IMR-90 (cell line): ENCODE measurements around the gene ASB6. TPM values are rescaled to one million over a fixed set of nuclear protein-coding genes. Genes with fewer than 3 reads are reported as not detected.

Experiments
- ATAC-seq: fragments of 200-7000 bp; cut with Tn5 transposase; 2 replicates; pipeline ENCODE4 v1.9.1; 2020; ENCODE audit warnings: low read depth, mild to moderate bottlenecking, moderate library complexity
- BruUV-seq: library from RNA; stranded (reverse); fragments of 400-500 nt; replicated peaks from 2 replicates; lab custom pipeline; 2021; lab: Mats Ljungman, UMichigan
- CTCF ChIA-PET: fragments of 300-600 bp; formaldehyde crosslinking; extraction: SDS; loops from one replicate; lab custom pipeline; 2021; ENCODE audit warnings: antibody characterized with exemption; lab: Yijun Ruan, JAX
- POLR2A ChIA-PET: fragments of 300-600 bp; sonication (Branson Sonifier 250); formaldehyde crosslinking; loops from one replicate; lab custom pipeline; 2022; ENCODE audit warnings: antibody characterized with exemption; ENCODE audit not compliant: unreplicated experiment; lab: Charles Lee
- DNase-seq: peaks from one replicate; pipeline ENCODE4 v3.0.0; 2013
- H2AFZ ChIP-seq: replicated peaks from 2 replicates; pipeline ENCODE3; 2013; ENCODE audit warnings: low read length, mild to moderate bottlenecking; ENCODE audit not compliant: poor library complexity
- H2AK5ac ChIP-seq: 2 replicates; pipeline ENCODE4 v1.6.1; 2013; ENCODE audit warnings: low read depth, low read length, inconsistent platforms
- H2AK9ac ChIP-seq: replicated peaks from 2 replicates; pipeline ENCODE3; 2013; ENCODE audit warnings: mild to moderate bottlenecking, low read depth, low read length, moderate library complexity; ENCODE audit not compliant: poor library complexity
- H2BK120ac ChIP-seq: 2 replicates; pipeline ENCODE4 v1.6.1; 2013; ENCODE audit warnings: low read depth, low read length, inconsistent platforms
- H2BK15ac ChIP-seq: 3 replicates; pipeline ENCODE4 v1.6.1; 2013; ENCODE audit warnings: low read depth, low read length, inconsistent platforms
- H2BK20ac ChIP-seq: 2 replicates; pipeline ENCODE4 v1.6.1; 2013; ENCODE audit warnings: low read depth, mild to moderate bottlenecking, inconsistent platforms, low read length, moderate library complexity
- H2BK5ac ChIP-seq: 2 replicates; pipeline ENCODE4 v1.6.1; 2013; ENCODE audit warnings: mild to moderate bottlenecking, low read depth, low read length, inconsistent platforms; ENCODE audit not compliant: poor library complexity, severe bottlenecking
- H3K14ac ChIP-seq: replicated peaks from 2 replicates; pipeline ENCODE4 v1.6.1; 2013; ENCODE audit warnings: low read depth, low read length, inconsistent platforms
- H3K18ac ChIP-seq: 2 replicates; pipeline ENCODE4 v1.6.1; 2013; ENCODE audit warnings: low read depth, low read length, control low read depth
- H3K23ac ChIP-seq: 2 replicates; pipeline ENCODE4 v1.6.1; 2013; ENCODE audit warnings: low read depth, low read length, inconsistent platforms
- H3K27ac ChIP-seq: 2 replicates; pipeline ENCODE4 v1.5.1; 2013; ENCODE audit warnings: mild to moderate bottlenecking, control low read depth, low read length; ENCODE audit not compliant: insufficient read depth
- H3K27me3 ChIP-seq: 2 replicates; pipeline ENCODE4 v1.6.1; 2013; ENCODE audit warnings: low read length; ENCODE audit not compliant: control insufficient read depth, insufficient read depth
- H3K36me3 ChIP-seq: 2 replicates; pipeline ENCODE4 v1.6.1; 2013; ENCODE audit warnings: low read length, mixed read lengths; ENCODE audit not compliant: control insufficient read depth, insufficient read depth
- H3K4ac ChIP-seq: 2 replicates; pipeline ENCODE4 v1.6.1; 2013; ENCODE audit warnings: low read depth, low read length, inconsistent platforms
- H3K4me1 ChIP-seq: 2 replicates; pipeline ENCODE4 v1.6.1; 2013; ENCODE audit warnings: low read length, mixed read lengths; ENCODE audit not compliant: control insufficient read depth, insufficient read depth
- H3K4me2 ChIP-seq: 2 replicates; pipeline ENCODE4 v1.6.1; 2013; ENCODE audit warnings: low read depth, mild to moderate bottlenecking, control low read depth, low read length, moderate library complexity
- H3K4me3 ChIP-seq: 2 replicates; pipeline ENCODE4 v1.5.1; 2013; ENCODE audit warnings: low read depth, mild to moderate bottlenecking, control low read depth, low read length, moderate library complexity; ENCODE audit not compliant: insufficient read depth
- H3K56ac ChIP-seq: 2 replicates; pipeline ENCODE4 v1.6.1; 2013; ENCODE audit warnings: low read length, inconsistent platforms; ENCODE audit not compliant: insufficient read depth; ENCODE audit errors: extremely low read depth
- H3K79me1 ChIP-seq, 2 experiments: 2 replicates each; pipeline ENCODE4 v1.6.1; 2013; ENCODE audit warnings: low read length in 2 of 2, inconsistent platforms in 1 of 2, low read depth in 1 of 2
- H3K9ac ChIP-seq: 2 replicates; pipeline ENCODE4 v1.6.1; 2013; ENCODE audit warnings: low read depth, low read length, control low read depth
- H3K9me1 ChIP-seq: 2 replicates; pipeline ENCODE4 v1.6.1; 2013; ENCODE audit warnings: low read length, inconsistent platforms; ENCODE audit not compliant: insufficient read depth
- H3K9me3 ChIP-seq: 2 replicates; pipeline ENCODE4 v1.6.1; 2013; ENCODE audit warnings: low read length; ENCODE audit not compliant: control insufficient read depth, insufficient read depth
- H4K20me1 ChIP-seq: 2 replicates; pipeline ENCODE4 v1.6.1; 2013; ENCODE audit warnings: low read length, inconsistent platforms; ENCODE audit not compliant: insufficient read depth
- H4K5ac ChIP-seq: 2 replicates; pipeline ENCODE4 v1.6.1; 2013; ENCODE audit warnings: mild to moderate bottlenecking, low read depth, low read length, control low read depth
- H4K8ac ChIP-seq, 2 experiments: 2 replicates each; pipeline ENCODE4 v1.6.1; 2013; ENCODE audit warnings: low read depth in 2 of 2, low read length in 2 of 2, control low read depth in 1 of 2, inconsistent platforms in 1 of 2
- H4K91ac ChIP-seq: 2 replicates; pipeline ENCODE4 v1.6.1; 2013; ENCODE audit warnings: low read depth, low read length, inconsistent platforms; ENCODE audit not compliant: insufficient read depth
- BHLHE40 ChIP-seq: fragments of 150-350 bp; IDR thresholded peaks from 2 replicates; pipeline ENCODE4 v1.6.1; 2016; ENCODE audit warnings: mild to moderate bottlenecking, low read depth, low read length
- CEBPB ChIP-seq: IDR thresholded peaks from 2 replicates; pipeline ENCODE4 v1.6.1; 2012; ENCODE audit warnings: low read depth, low read length, improper control_type of control experiment
- CHD1 ChIP-seq: IDR thresholded peaks from 2 replicates; pipeline ENCODE4 v1.6.1; 2012; ENCODE audit warnings: low read depth, low read length, improper control_type of control experiment
- FOS ChIP-seq: fragments of 150-350 bp; IDR thresholded peaks from 2 replicates; pipeline ENCODE4 v1.6.1; 2016; ENCODE audit warnings: low read depth, low read length
- MAFK ChIP-seq: IDR thresholded peaks from 2 replicates; pipeline ENCODE4 v1.6.1; 2012; ENCODE audit warnings: low read depth, low read length, improper control_type of control experiment
- MAZ ChIP-seq: IDR thresholded peaks from 2 replicates; pipeline ENCODE4 v1.6.1; 2012; ENCODE audit warnings: low read depth, mild to moderate bottlenecking, low read length, improper control_type of control experiment, moderate library complexity, borderline replicate concordance
- MXI1 ChIP-seq: IDR thresholded peaks from 2 replicates; pipeline ENCODE4 v1.6.1; 2012; ENCODE audit warnings: low read depth, mild to moderate bottlenecking, low read length, moderate library complexity, borderline replicate concordance
- NFE2L2 ChIP-seq: fragments of 150-350 bp; IDR thresholded peaks from 2 replicates; pipeline ENCODE4 v1.6.1; 2016; ENCODE audit warnings: low read depth, mild to moderate bottlenecking, low read length
- RCOR1 ChIP-seq: IDR thresholded peaks from 2 replicates; pipeline ENCODE4 v1.6.1; 2012; ENCODE audit warnings: mild to moderate bottlenecking, low read length, improper control_type of control experiment; ENCODE audit not compliant: insufficient replicate concordance
- SMC3 ChIP-seq: fragments of 150-350 bp; IDR thresholded peaks from 2 replicates; pipeline ENCODE4 v1.6.1; 2016; ENCODE audit warnings: low read depth, mild to moderate bottlenecking, antibody characterized with exemption, low read length, moderate library complexity
- USF2 ChIP-seq: fragments of 150-350 bp; IDR thresholded peaks from 2 replicates; pipeline ENCODE4 v1.6.1; 2017; ENCODE audit warnings: mild to moderate bottlenecking, antibody characterized with exemption, low read length, low read depth
- WGBS, 2 experiments: methylation state at CpG; one replicate each; pipeline versions ENCODE4 v1.1.5 to v1.1.7; 2013; ENCODE audit warnings: missing lambda C conversion rate in 2 of 2; ENCODE audit not compliant: insufficient read length in 1 of 2; ENCODE audit errors: extremely low coverage in 2 of 2; 5-methylcytosine and 5-hydroxymethylcytosine counted together
- dilution Hi-C: fragments of 300-500 bp; cut with HindIII; formaldehyde crosslinking; loops from one replicate; pipeline ENCODE4 v1.14.3; 2018; ENCODE audit warnings: low sequenced_read_pairs; ENCODE audit not compliant: unreplicated experiment
- in situ Hi-C: fragments of 300-500 bp; cut with MboI; formaldehyde crosslinking; loops from 3 replicates; pipeline ENCODE4 v1.14.3; 2019; ENCODE audit warnings: low sequenced_read_pairs, inconsistent platforms, mixed read lengths
- intact Hi-C: fragments of 100-400 bp; cut with micrococcal nuclease; formaldehyde crosslinking; loops from 2 replicates; pipeline ENCODE4 v1.10.0; 2022
- polyA plus RNA-seq, 3 experiments: library from polyadenylated mRNA; depleted of rRNA; stranded (reverse); fragments of >200 nt; gene quantifications; 2 replicates each; pipeline ENCODE4 v1.2.3, GENCODE V29; 2012; ENCODE audit warnings: low replicate concordance in 1 of 3
- total RNA-seq: library from RNA; depleted of rRNA; stranded (reverse); fragments of >200 nt; gene quantifications from 2 replicates; pipeline ENCODE4 v1.2.3, GENCODE V29; 2012
- TF ChIP-seq, protein P1 (sequence below): conservative IDR thresholded peaks from 2 replicates; pipeline ENCODE4 v1.5.1; 2012; ENCODE audit warnings: mild to moderate bottlenecking, low read depth, low read length, improper control_type of control experiment
- TF ChIP-seq, protein P2 (sequence below): fragments of 150-350 bp; IDR thresholded peaks from 2 replicates; pipeline ENCODE4 v1.6.1; 2016; ENCODE audit warnings: low read depth, mild to moderate bottlenecking, low read length, moderate library complexity, borderline replicate concordance

Gene ASB6
- total and polyA plus RNA-seq, 2 of the 4 experiments (the other 2 are of a cell fraction) = 9.7 to 28.9 TPM

GRCh38 chr9:129656795-129657390 lies 14.9 kb upstream of the ASB6 start:
- ChIA-PET CTCF (interaction anchor here (0.6 to 1.2 kb wide), 4 partner anchors 14 to 115 kb away, joined by 3 to 4 read pairs (median 3); no protein-coding TSS in a partner anchor), POLR2A (no interaction called here)
- no peak overlapping the region; the same call in 1 of the 2 replicates for H3K14ac ChIP-seq
- no peak overlapping the region; the same call in 1 of the 2 replicates for H4K5ac ChIP-seq
- peak overlapping the region; percentile 85 for H2BK20ac ChIP-seq
- peak overlapping the region; percentile 41 for H2BK5ac ChIP-seq
- H2BK15ac ChIP-seq = peak overlapping the region; percentile 59; the same call in 1 of the 3 replicates
- peaks cover 19% of the 10 kb centered on the region for H3K4me1 ChIP-seq
- dilution Hi-C loops (no loop called here), intact Hi-C loops (no loop called here), in situ Hi-C loops (no loop called here)
- peak overlapping the region in 1 of 2 experiments; percentile 70; a peak in 1 of 4 replicates for H4K8ac ChIP-seq
- peak overlapping the region; percentile 31 for H2AK9ac ChIP-seq
- H3K36me3 ChIP-seq = no peaks in the 10 kb centered on the region
- BruUV-seq = no TSS peak
- H3K56ac ChIP-seq = no peak overlapping the region
- H3K4me3 ChIP-seq = no peak overlapping the region
- peak overlapping the region; percentile 25; the same call in 1 of the 2 replicates for H3K18ac ChIP-seq
- DNase-seq = peak; percentile 85
- H4K20me1 ChIP-seq = no peaks in the 10 kb centered on the region; the same call in 1 of the 2 replicates
- peak overlapping the region; percentile 84 for H2BK120ac ChIP-seq
- H3K4me2 ChIP-seq = peak overlapping the region; percentile 20
- 0% methylated on average over 4 of the region's 12 CpGs; no CpG with 5 or more reads in 1 of the 2 experiments for WGBS, 2 experiments
- peaks cover 2% of the 10 kb centered on the region; the same call in 1 of the 2 replicates for H3K9me3 ChIP-seq
- H3K23ac ChIP-seq = 0 out of 2 replicates have a peak overlapping the region, but pooled peaks have one; percentile 29
- peaks cover 7% of the 10 kb centered on the region; the same call in 1 of the 2 replicates for H3K9me1 ChIP-seq
- peak; percentile 97 for ATAC-seq
- peak overlapping the region; percentile 84 for H2AK5ac ChIP-seq
- peak overlapping the region; percentile 73 for H3K4ac ChIP-seq
- H4K91ac ChIP-seq = peak overlapping the region; percentile 65
- H3K79me1 ChIP-seq = peaks cover 0 to 12% of the 10 kb centered on the region in 2 experiments; a peak in 1 of 4 replicates
- no peaks in the 10 kb centered on the region for H3K27me3 ChIP-seq
- H3K27ac ChIP-seq = peak overlapping the region; percentile 9
- H3K9ac ChIP-seq = no peak overlapping the region; the same call in 1 of the 2 replicates
- H2AFZ ChIP-seq = peak overlapping the region; percentile 59
- TF ChIP-seq SMC3 = 0 out of 2 replicates have a peak, but pooled peaks have one; percentile 9
- TF ChIP-seq, protein P1, sequence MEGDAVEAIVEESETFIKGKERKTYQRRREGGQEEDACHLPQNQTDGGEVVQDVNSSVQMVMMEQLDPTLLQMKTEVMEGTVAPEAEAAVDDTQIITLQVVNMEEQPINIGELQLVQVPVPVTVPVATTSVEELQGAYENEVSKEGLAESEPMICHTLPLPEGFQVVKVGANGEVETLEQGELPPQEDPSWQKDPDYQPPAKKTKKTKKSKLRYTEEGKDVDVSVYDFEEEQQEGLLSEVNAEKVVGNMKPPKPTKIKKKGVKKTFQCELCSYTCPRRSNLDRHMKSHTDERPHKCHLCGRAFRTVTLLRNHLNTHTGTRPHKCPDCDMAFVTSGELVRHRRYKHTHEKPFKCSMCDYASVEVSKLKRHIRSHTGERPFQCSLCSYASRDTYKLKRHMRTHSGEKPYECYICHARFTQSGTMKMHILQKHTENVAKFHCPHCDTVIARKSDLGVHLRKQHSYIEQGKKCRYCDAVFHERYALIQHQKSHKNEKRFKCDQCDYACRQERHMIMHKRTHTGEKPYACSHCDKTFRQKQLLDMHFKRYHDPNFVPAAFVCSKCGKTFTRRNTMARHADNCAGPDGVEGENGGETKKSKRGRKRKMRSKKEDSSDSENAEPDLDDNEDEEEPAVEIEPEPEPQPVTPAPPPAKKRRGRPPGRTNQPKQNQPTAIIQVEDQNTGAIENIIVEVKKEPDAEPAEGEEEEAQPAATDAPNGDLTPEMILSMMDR = no peak
- TF ChIP-seq FOS = peak; percentile 98
- peak; percentile 87 for TF ChIP-seq BHLHE40
- TF ChIP-seq MXI1 = no peak
- 0 out of 2 replicates have a peak, but pooled peaks have one; percentile 9 for TF ChIP-seq NFE2L2
- peak; percentile 53; the same call in 1 of the 2 replicates for TF ChIP-seq CEBPB
- TF ChIP-seq USF2 = no peak
- no peak for TF ChIP-seq CHD1
- no peak for TF ChIP-seq MAFK
- TF ChIP-seq RCOR1 = peak; percentile 50
- peak; percentile 55; the same call in 1 of the 2 replicates for TF ChIP-seq MAZ
- TF ChIP-seq, protein P2, sequence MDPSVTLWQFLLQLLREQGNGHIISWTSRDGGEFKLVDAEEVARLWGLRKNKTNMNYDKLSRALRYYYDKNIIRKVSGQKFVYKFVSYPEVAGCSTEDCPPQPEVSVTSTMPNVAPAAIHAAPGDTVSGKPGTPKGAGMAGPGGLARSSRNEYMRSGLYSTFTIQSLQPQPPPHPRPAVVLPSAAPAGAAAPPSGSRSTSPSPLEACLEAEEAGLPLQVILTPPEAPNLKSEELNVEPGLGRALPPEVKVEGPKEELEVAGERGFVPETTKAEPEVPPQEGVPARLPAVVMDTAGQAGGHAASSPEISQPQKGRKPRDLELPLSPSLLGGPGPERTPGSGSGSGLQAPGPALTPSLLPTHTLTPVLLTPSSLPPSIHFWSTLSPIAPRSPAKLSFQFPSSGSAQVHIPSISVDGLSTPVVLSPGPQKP = no peak
